ENCODE results near the gene SZT2. TPM values are rescaled to one million over a fixed set of nuclear protein-coding genes. Genes with fewer than 3 reads are reported as not detected.

SZT2 gene
- total and polyA plus RNA-seq, 10 of the 15 experiments (the other 5 are each of a cell fraction or from before 2014, with no cell fraction given), result 1.4 to 38.3 (median 12.7) TPM

DNA sequence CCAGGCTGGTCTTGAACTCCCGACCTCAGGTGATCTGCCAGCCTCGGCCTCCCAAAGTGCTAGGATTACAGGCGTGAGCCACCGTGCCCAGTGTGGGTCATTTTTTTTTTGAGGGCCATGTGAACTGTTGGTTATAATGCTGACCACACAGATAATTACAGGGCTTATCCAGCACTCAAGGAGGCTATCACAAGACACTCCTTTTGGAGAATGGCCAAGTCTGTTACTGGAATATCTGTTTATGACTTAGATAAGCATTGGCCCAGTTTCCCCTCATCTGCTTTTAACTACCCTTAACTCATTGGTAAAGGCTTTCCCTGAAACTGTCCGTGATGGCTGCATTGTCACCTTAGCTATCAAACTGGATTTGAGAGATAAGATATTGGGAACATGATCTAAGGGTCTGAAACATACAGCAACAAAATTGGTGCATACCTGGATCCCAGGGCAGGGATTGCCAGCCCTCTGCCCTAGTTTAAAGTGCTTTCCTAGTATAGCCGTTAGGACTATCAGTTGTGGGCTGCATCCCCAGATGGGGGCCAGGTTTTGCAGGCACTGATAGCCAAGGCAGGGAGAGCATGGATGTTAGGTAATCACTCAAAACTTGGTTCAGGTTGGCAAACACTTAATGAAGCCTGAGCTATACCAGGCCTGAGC lies 15.6 kb downstream of the SZT2 start:
- no peak for FAIRE-seq
- no peak for ATAC-seq
- Histone ChIP-seq H2AFZ (ENCODE audit: control insufficient read depth, low read depth, low read length) (no peak overlapping the region), H3K79me2 (ENCODE audit: control insufficient read depth, insufficient read depth, low read length) (no peaks in the 10 kb centered on the region), H4K20me1 (ENCODE audit: control insufficient read depth, insufficient read depth) (no peaks in the 10 kb centered on the region), H3K27me3 (replicated peaks in 1 of 2; ENCODE audit: control insufficient read depth in 2 of 2, insufficient read depth in 2 of 2, low read length in 1 of 2) (no peaks in the 10 kb centered on the region), H3K4me3 (no peak overlapping the region), H3K9me3 (replicated peaks; ENCODE audit: control insufficient read depth, insufficient read depth, low read length) (no peaks in the 10 kb centered on the region), H3K36me3 (ENCODE audit: control insufficient read depth in 2 of 2, insufficient read depth in 2 of 2, low read length in 1 of 2) (peaks cover 4 to 20% of the 10 kb centered on the region in 2 experiments), H3K27ac (ENCODE audit: control insufficient read depth, insufficient read depth) (no peak overlapping the region), H3K4me2 (ENCODE audit: control insufficient read depth, insufficient read depth) (no peak overlapping the region), H3K4me1 (ENCODE audit: control insufficient read depth, insufficient read depth, low read length) (no peaks in the 10 kb centered on the region), H3K9ac (ENCODE audit: control insufficient read depth, insufficient read depth, low read length) (no peak overlapping the region)
- WGBS (ENCODE audit: insufficient coverage, insufficient replicate concordance, low lambda C conversion rate, missing lambda C conversion rate), result over 99% methylated on average over 6 of the region's 6 CpGs
- CTCF ChIA-PET, result no interaction called here
- RAD21 ChIA-PET (ENCODE audit: unreplicated experiment), result no interaction called here
- POLR2A ChIA-PET, result no interaction called here
- DNase-seq (ENCODE audit: low read depth, low spot score), result no peak
- in situ Hi-C loops (cut with MboI), result no loop called here
- intact Hi-C loops (cut with micrococcal nuclease; ENCODE audit: unreplicated experiment), result no loop called here
- SMC1A ChIA-PET (ENCODE audit: uncharacterized antibody, unreplicated experiment), result no interaction called here
- BruUV-seq (replicated peaks), result no TSS peak
- TF ChIP-seq RB1 (IDR thresholded peaks at IDR 0.05; ENCODE audit: borderline replicate concordance) (no peak), EP300 (IDR thresholded peaks at IDR 0.05; ENCODE audit: borderline replicate concordance in 1 of 2, control insufficient read depth in 1 of 2, low read depth in 2 of 2, low read length in 2 of 2) (no peak), CREM (IDR thresholded peaks at IDR 0.05; ENCODE audit: low read depth) (no peak), MYC (IDR thresholded peaks at IDR 0.05; ENCODE audit: insufficient read depth, insufficient read length, insufficient replicate concordance, low read length, severe bottlenecking) (no peak), PAX5 (IDR thresholded peaks at IDR 0.05; ENCODE audit: borderline replicate concordance, low read depth, low read length) (no peak), MEF2B (IDR thresholded peaks at IDR 0.05; ENCODE audit: partially characterized antibody, poor library complexity, severe bottlenecking) (no peak), IKZF1 (conservative IDR thresholded peaks at IDR 0.05) (no peak), CBX3 (IDR thresholded peaks at IDR 0.05; ENCODE audit: borderline replicate concordance, low read depth) (no peak), ZNF622 (IDR thresholded peaks at IDR 0.05) (no peak), POLR2AphosphoS2 (IDR thresholded peaks at IDR 0.05; ENCODE audit: low read depth, low read length) (no peak)
- TF ChIP-seq, protein P1, sequence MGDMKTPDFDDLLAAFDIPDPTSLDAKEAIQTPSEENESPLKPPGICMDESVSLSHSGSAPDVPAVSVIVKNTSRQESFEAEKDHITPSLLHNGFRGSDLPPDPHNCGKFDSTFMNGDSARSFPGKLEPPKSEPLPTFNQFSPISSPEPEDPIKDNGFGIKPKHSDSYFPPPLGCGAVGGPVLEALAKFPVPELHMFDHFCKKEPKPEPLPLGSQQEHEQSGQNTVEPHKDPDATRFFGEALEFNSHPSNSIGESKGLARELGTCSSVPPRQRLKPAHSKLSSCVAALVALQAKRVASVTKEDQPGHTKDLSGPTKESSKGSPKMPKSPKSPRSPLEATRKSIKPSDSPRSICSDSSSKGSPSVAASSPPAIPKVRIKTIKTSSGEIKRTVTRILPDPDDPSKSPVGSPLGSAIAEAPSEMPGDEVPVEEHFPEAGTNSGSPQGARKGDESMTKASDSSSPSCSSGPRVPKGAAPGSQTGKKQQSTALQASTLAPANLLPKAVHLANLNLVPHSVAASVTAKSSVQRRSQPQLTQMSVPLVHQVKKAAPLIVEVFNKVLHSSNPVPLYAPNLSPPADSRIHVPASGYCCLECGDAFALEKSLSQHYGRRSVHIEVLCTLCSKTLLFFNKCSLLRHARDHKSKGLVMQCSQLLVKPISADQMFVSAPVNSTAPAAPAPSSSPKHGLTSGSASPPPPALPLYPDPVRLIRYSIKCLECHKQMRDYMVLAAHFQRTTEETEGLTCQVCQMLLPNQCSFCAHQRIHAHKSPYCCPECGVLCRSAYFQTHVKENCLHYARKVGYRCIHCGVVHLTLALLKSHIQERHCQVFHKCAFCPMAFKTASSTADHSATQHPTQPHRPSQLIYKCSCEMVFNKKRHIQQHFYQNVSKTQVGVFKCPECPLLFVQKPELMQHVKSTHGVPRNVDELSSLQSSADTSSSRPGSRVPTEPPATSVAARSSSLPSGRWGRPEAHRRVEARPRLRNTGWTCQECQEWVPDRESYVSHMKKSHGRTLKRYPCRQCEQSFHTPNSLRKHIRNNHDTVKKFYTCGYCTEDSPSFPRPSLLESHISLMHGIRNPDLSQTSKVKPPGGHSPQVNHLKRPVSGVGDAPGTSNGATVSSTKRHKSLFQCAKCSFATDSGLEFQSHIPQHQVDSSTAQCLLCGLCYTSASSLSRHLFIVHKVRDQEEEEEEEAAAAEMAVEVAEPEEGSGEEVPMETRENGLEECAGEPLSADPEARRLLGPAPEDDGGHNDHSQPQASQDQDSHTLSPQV (IDR thresholded peaks at IDR 0.05), result no peak
- TF ChIP-seq, protein P2, sequence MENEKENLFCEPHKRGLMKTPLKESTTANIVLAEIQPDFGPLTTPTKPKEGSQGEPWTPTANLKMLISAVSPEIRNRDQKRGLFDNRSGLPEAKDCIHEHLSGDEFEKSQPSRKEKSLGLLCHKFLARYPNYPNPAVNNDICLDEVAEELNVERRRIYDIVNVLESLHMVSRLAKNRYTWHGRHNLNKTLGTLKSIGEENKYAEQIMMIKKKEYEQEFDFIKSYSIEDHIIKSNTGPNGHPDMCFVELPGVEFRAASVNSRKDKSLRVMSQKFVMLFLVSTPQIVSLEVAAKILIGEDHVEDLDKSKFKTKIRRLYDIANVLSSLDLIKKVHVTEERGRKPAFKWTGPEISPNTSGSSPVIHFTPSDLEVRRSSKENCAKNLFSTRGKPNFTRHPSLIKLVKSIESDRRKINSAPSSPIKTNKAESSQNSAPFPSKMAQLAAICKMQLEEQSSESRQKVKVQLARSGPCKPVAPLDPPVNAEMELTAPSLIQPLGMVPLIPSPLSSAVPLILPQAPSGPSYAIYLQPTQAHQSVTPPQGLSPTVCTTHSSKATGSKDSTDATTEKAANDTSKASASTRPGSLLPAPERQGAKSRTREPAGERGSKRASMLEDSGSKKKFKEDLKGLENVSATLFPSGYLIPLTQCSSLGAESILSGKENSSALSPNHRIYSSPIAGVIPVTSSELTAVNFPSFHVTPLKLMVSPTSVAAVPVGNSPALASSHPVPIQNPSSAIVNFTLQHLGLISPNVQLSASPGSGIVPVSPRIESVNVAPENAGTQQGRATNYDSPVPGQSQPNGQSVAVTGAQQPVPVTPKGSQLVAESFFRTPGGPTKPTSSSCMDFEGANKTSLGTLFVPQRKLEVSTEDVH (IDR thresholded peaks at IDR 0.05; ENCODE audit: low read depth, partially characterized antibody), result no peak
- TF ChIP-seq, protein P3, sequence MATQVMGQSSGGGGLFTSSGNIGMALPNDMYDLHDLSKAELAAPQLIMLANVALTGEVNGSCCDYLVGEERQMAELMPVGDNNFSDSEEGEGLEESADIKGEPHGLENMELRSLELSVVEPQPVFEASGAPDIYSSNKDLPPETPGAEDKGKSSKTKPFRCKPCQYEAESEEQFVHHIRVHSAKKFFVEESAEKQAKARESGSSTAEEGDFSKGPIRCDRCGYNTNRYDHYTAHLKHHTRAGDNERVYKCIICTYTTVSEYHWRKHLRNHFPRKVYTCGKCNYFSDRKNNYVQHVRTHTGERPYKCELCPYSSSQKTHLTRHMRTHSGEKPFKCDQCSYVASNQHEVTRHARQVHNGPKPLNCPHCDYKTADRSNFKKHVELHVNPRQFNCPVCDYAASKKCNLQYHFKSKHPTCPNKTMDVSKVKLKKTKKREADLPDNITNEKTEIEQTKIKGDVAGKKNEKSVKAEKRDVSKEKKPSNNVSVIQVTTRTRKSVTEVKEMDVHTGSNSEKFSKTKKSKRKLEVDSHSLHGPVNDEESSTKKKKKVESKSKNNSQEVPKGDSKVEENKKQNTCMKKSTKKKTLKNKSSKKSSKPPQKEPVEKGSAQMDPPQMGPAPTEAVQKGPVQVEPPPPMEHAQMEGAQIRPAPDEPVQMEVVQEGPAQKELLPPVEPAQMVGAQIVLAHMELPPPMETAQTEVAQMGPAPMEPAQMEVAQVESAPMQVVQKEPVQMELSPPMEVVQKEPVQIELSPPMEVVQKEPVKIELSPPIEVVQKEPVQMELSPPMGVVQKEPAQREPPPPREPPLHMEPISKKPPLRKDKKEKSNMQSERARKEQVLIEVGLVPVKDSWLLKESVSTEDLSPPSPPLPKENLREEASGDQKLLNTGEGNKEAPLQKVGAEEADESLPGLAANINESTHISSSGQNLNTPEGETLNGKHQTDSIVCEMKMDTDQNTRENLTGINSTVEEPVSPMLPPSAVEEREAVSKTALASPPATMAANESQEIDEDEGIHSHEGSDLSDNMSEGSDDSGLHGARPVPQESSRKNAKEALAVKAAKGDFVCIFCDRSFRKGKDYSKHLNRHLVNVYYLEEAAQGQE (IDR thresholded peaks at IDR 0.05; ENCODE audit: low read depth, low read length), result no peak

Measured in GM12878 (cell line).